PFSK-1 (cell line): ENCODE measurements around the gene TAF6.

Source experiments
- FOXP2 ChIP-seq: optimal IDR thresholded peaks from 2 replicates; pipeline ENCODE3; 2011; ENCODE audit warnings: borderline replicate concordance, control low read depth, inconsistent platforms; ENCODE audit not compliant: insufficient read depth; ENCODE audit errors: extremely low read length, extremely low read depth
- POLR2AphosphoS5 ChIP-seq: IDR thresholded peaks from 2 replicates; pipeline ENCODE4 v1.6.1; 2012; ENCODE audit warnings: low read depth, mild to moderate bottlenecking, control low read depth, low read length, moderate library complexity
- REST ChIP-seq, 2 experiments: IDR thresholded peaks; 2 replicates each; pipeline versions ENCODE4 v1.6.1 to v1.8.0; 2011 to 2012; ENCODE audit warnings: low read depth in 2 of 2, low read length in 2 of 2, control low read depth in 1 of 2, inconsistent platforms in 1 of 2, mild to moderate bottlenecking in 1 of 2, moderate library complexity in 1 of 2; ENCODE audit not compliant: insufficient read depth in 1 of 2
- SIN3A ChIP-seq: IDR thresholded peaks from 2 replicates; pipeline ENCODE4 v1.6.1; 2012; ENCODE audit warnings: mild to moderate bottlenecking, low read length, moderate library complexity, borderline replicate concordance; ENCODE audit not compliant: insufficient read depth
- TAF1 ChIP-seq: IDR thresholded peaks from 2 replicates; pipeline ENCODE4 v1.6.1; 2012; ENCODE audit warnings: low read length, control low read depth, borderline replicate concordance; ENCODE audit not compliant: insufficient read depth

The TAF6 gene

DNA sequence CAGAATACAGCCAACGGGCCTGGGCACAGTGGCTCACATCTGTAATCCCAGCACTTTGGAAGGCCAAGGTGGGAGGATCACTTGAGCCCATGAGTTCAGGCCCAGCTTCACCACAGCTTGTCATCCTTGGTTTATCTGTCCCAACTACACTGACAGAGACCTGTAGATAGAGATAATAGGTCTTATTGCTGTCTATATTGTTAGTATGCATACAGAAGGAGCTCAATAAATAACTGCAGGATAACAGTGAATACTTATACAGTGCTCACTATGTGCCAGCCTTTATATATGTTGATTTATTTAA, 1.5 kb upstream of the TAF6 start:
- no peak for TF ChIP-seq FOXP2
- TF ChIP-seq POLR2AphosphoS5 = no peak
- TF ChIP-seq SIN3A = no peak
- no peak for TF ChIP-seq TAF1
- TF ChIP-seq REST (IDR thresholded peaks at IDR 0.05; ENCODE audit: insufficient read depth in 1 of 2, low read depth in 2 of 2, low read length in 2 of 2) = no peak

DNA sequence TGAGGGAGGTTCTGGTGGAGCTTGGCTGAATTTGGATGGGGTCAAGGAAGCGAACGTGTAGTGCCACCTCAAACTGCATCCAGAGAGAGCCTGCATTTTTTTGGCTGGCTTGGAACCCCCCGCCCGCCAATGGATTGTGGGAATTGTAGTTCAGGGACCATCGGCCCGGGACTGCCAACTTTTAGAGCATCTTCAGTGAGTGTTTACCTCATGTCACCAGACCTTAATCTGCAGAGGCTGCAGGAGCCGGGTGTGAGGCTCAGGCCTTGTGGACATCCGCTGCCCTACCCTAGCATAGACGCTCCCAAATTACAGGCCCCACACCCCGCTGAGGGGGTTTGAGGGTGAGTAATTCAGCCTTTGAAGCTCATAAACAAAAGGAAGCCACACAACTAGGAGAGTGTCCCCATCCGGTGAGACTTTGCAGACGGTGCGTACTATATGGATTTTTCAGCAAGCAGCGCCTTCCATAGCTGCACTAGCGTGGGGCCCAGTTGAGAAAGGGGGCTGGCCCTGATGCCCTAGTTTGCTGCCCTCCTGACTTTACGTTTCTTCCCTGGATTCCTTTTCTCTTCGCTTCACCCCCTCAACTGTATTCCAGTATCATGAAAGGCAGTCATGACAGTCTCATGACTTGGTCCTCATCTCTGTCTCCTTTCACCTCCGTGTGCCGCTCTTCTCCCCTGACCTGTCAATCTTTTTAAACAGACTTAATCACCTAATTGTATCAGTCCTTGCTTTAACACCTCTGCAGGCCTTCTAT, 993 bp upstream of the TAF6 start:
- TF ChIP-seq SIN3A (0 out of 2 replicates have a peak, but pooled peaks have one; percentile 7), TAF1 (no peak)

DNA sequence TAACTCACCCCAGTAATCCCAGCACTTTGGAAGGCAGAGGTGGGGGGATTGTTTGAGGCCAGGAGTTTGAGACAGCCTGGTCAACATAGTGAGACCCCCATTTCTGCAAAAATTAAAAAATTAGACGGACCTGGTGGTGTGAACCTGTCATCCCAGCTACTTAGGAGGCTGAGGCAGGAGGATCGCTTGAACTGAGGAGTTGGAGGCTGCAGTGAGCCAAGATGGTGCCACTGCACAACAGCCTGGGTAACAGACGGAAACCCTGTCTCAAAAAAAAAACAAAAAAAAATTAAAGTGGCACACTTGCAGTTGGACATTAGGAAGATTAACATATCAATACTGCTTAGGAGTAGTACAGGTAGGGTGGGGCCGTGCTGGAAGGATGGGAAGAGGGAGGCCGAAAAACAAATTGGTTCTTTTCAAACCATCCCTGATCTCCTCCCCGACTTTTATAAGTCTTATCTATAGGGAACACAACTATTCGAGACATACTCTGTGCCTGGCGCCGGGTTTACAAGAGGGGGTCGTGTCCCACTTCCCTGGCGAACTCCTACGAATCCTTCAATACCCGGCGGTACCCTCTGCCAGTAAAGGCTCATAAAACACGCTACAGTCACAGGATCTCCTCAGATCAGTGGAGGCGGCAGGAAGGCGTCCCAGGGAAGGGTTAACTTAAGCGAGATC, 628 bp downstream of the TAF6 start:
- TF ChIP-seq SIN3A (no peak), FOXP2 (no peak), TAF1 (no peak), POLR2AphosphoS5 (no peak), REST (IDR thresholded peaks at IDR 0.05; ENCODE audit: insufficient read depth in 1 of 2, low read depth in 2 of 2, low read length in 2 of 2) (no peak)

DNA sequence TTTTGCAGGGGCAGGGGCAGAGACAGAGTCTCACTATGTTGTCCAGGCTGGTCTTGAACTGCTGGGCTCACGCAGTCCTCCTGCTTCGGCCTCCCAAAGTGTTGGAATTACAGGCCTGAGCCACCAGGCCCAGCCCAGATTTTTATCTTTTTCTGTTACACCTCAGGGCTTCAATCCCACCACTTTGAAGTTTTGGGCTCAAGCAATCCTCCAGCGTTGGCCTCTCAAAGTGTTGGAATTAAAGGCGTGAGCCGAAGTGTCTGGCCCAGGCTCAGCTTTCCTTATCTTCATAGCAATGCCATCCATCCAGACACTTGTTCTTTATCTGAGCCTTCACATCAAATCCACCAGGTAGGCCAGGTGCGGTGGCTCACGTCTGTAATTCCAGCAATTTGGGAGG, 4.1 kb downstream of the TAF6 start:
- no peak for TF ChIP-seq SIN3A
- no peak for TF ChIP-seq TAF1
- TF ChIP-seq FOXP2 = no peak
- TF ChIP-seq REST (IDR thresholded peaks at IDR 0.05; ENCODE audit: insufficient read depth in 1 of 2, low read depth in 2 of 2, low read length in 2 of 2) = no peak
- TF ChIP-seq POLR2AphosphoS5 = no peak

GRCh38 chr7:100111914-100112313, 7.2 kb downstream of the TAF6 start:
- TF ChIP-seq TAF1 (no peak), SIN3A (no peak), POLR2AphosphoS5 (no peak), FOXP2 (no peak), REST (IDR thresholded peaks at IDR 0.05; ENCODE audit: insufficient read depth in 1 of 2, low read depth in 2 of 2, low read length in 2 of 2) (no peak)
